GM12878 (cell line): ENCODE results near the gene CHRND. TPM values are rescaled to one million over a fixed set of nuclear protein-coding genes. Genes with fewer than 3 reads are reported as not detected.

ENCODE experiments used
- ATAC-seq: fragments of 200-7000 bp; cut with Tn5 transposase; 3 replicates; pipeline ENCODE4 v1.9.1; 2020; ENCODE audit warnings: mild to moderate bottlenecking, moderate library complexity
- BruUV-seq: library from RNA; stranded (reverse); fragments of 400-500 nt; replicated peaks from 2 replicates; lab custom pipeline; 2021; lab: Mats Ljungman, UMichigan
- CTCF ChIA-PET: fragments of 300-600 bp; sonication (Branson Sonifier 250); formaldehyde crosslinking; extraction: SDS; loops from one replicate; lab custom pipeline; 2021; ENCODE audit warnings: inconsistent platforms; lab: Yijun Ruan, JAX
- POLR2A ChIA-PET: fragments of 350-600 bp; formaldehyde crosslinking; extraction: SDS; loops from one replicate; lab custom pipeline; 2021; ENCODE audit warnings: inconsistent platforms; lab: Charles Lee
- RAD21 ChIA-PET: fragments of 300-600 bp; sonication (Branson Sonifier 250); formaldehyde crosslinking; loops from one replicate; lab custom pipeline; 2023; ENCODE audit warnings: antibody characterized with exemption; ENCODE audit not compliant: unreplicated experiment; lab: Charles Lee
- SMC1A ChIA-PET: fragments of 300-600 bp; sonication (Branson Sonifier 250); formaldehyde crosslinking; loops from one replicate; lab custom pipeline; 2023; ENCODE audit not compliant: unreplicated experiment, uncharacterized antibody; lab: Charles Lee
- DNase-seq: peaks from one replicate; pipeline ENCODE4 v3.0.0-alpha.2; 2011; ENCODE audit warnings: low read depth, low spot score
- FAIRE-seq: peaks from 3 replicates; lab custom pipeline; 2011; peaks lifted over from hg19 to GRCh38; lab: Jason Lieb, UNC
- H2AFZ ChIP-seq: 2 replicates; pipeline ENCODE4 v1.6.0; 2011; ENCODE audit warnings: low read depth, low read length, control low read depth; ENCODE audit not compliant: control insufficient read depth
- H3K27ac ChIP-seq: 2 replicates; pipeline ENCODE4 v1.5.1; 2011; ENCODE audit warnings: control low read depth; ENCODE audit not compliant: control insufficient read depth, insufficient read depth
- H3K27me3 ChIP-seq, 2 experiments: replicated peaks in 1 of 2; 2 replicates each; pipeline versions ENCODE4 v1.6.0 to v1.6.1; 2011; ENCODE audit warnings: low read length in 1 of 2; ENCODE audit not compliant: control insufficient read depth in 2 of 2, insufficient read depth in 2 of 2
- H3K36me3 ChIP-seq, 2 experiments: 2 replicates each; pipeline ENCODE4 v1.5.1; 2011; ENCODE audit warnings: low read length in 1 of 2; ENCODE audit not compliant: control insufficient read depth in 2 of 2, insufficient read depth in 2 of 2
- H3K4me1 ChIP-seq: 2 replicates; pipeline ENCODE4 v1.6.1; 2011; ENCODE audit warnings: mild to moderate bottlenecking, low read length, moderate library complexity, mixed read lengths; ENCODE audit not compliant: control insufficient read depth, insufficient read depth
- H3K4me2 ChIP-seq: 2 replicates; pipeline ENCODE4 v1.6.0; 2011; ENCODE audit warnings: control low read depth; ENCODE audit not compliant: control insufficient read depth, insufficient read depth
- H3K4me3 ChIP-seq: fragments of 200-600 bp; sonication (generic); 2 replicates; pipeline ENCODE4 v1.5.1; 2016
- H3K79me2 ChIP-seq: 2 replicates; pipeline ENCODE4 v1.6.0; 2011; ENCODE audit warnings: low read length; ENCODE audit not compliant: control insufficient read depth, insufficient read depth
- H3K9ac ChIP-seq: 2 replicates; pipeline ENCODE4 v1.8.0; 2011; ENCODE audit warnings: low read length, control low read depth, mixed read lengths; ENCODE audit not compliant: control insufficient read depth, insufficient read depth
- H3K9me3 ChIP-seq: replicated peaks from 3 replicates; pipeline ENCODE4 v1.5.1; 2011; ENCODE audit warnings: mild to moderate bottlenecking, low read length; ENCODE audit not compliant: control insufficient read depth, insufficient read depth
- H4K20me1 ChIP-seq: 2 replicates; pipeline ENCODE4 v1.6.0; 2011; ENCODE audit not compliant: control insufficient read depth, insufficient read depth
- ATF7 ChIP-seq: fragments of 450-650 bp; IDR thresholded peaks from 2 replicates; pipeline ENCODE4 v1.6.1; 2016; ENCODE audit warnings: low read depth, mild to moderate bottlenecking
- CREB1 ChIP-seq: IDR thresholded peaks from 2 replicates; pipeline ENCODE4 v1.6.1; 2012; ENCODE audit warnings: low read depth, mild to moderate bottlenecking, inconsistent platforms
- ETV6 ChIP-seq, 2 experiments: fragments of 450-650 bp in 1 of 2; IDR thresholded peaks in 1 of 2; conservative IDR thresholded peaks in 1 of 2; 2 replicates each; pipeline ENCODE4 v1.6.1; 2014; ENCODE audit warnings: antibody characterized with exemption in 1 of 2, borderline replicate concordance in 1 of 2, low read depth in 1 of 2, mild to moderate bottlenecking in 1 of 2, moderate library complexity in 1 of 2
- FOXK2 ChIP-seq: fragments of 450-650 bp; IDR thresholded peaks from 2 replicates; pipeline ENCODE4 v1.6.1; 2017; ENCODE audit warnings: mild to moderate bottlenecking, moderate library complexity
- HDAC2 ChIP-seq: fragments of 200-600 bp; sonication (generic); IDR thresholded peaks from 2 replicates; pipeline ENCODE4 v1.6.1; 2017
- NFYA ChIP-seq: IDR thresholded peaks from 2 replicates; pipeline ENCODE4 v1.6.1; 2011; ENCODE audit warnings: low read depth, mild to moderate bottlenecking, low read length, improper control_type of control experiment, borderline replicate concordance
- RB1 ChIP-seq: fragments of 450-650 bp; formaldehyde crosslinking; IDR thresholded peaks from 2 replicates; pipeline ENCODE4 v1.6.1; 2017; ENCODE audit warnings: mild to moderate bottlenecking, borderline replicate concordance
- SMC3 ChIP-seq: IDR thresholded peaks from 2 replicates; pipeline ENCODE4 v1.6.1; 2011; ENCODE audit warnings: low read length, improper control_type of control experiment, borderline replicate concordance
- SPI1 ChIP-seq: IDR thresholded peaks from 2 replicates; pipeline ENCODE4 v1.6.1; 2011; ENCODE audit warnings: low read depth, mild to moderate bottlenecking, low read length, moderate library complexity, borderline replicate concordance; ENCODE audit not compliant: insufficient read depth
- STAT3 ChIP-seq: IDR thresholded peaks from 2 replicates; pipeline ENCODE4 v1.6.1; 2011; ENCODE audit warnings: low read depth, low read length, improper control_type of control experiment
- TCF7 ChIP-seq: IDR thresholded peaks from 2 replicates; pipeline ENCODE4 v1.6.1; 2014; ENCODE audit warnings: antibody characterized with exemption, borderline replicate concordance
- ZNF274 ChIP-seq: IDR thresholded peaks from one replicate; pipeline ENCODE4 v1.8.0; 2011; ENCODE audit not compliant: insufficient read length, insufficient read depth
- WGBS: methylation state at CpG from one replicate; pipeline ENCODE4 v1.1.6; 2016; ENCODE audit warnings: low lambda C conversion rate; ENCODE audit not compliant: insufficient replicate concordance, insufficient coverage; ENCODE audit errors: missing lambda C conversion rate; 5-methylcytosine and 5-hydroxymethylcytosine counted together
- in situ Hi-C: fragments of 300-500 bp; cut with MboI; formaldehyde crosslinking; loops from 9 replicates; pipeline ENCODE4 v1.14.3; 2018; ENCODE audit warnings: mixed read lengths
- intact Hi-C: fragments of 100-400 bp; cut with micrococcal nuclease; formaldehyde crosslinking; loops from one replicate; pipeline ENCODE4 v1.14.2; 2022; ENCODE audit not compliant: unreplicated experiment
- polyA plus RNA-seq, 11 experiments: library from polyadenylated mRNA; depleted of rRNA in 4 of 11; unstranded in 6 of 11; stranded (reverse) in 5 of 11; fragments of >200 nt; fragmentation: Nextera tagmentation in 4 of 11; fragmentation: Illumina TruSeq in 1 of 11; extraction: Ambion mirVana in 4 of 11; extraction: Trizol in 1 of 11; gene quantifications; 1 replicate in 1 of 11; 2 replicates in 10 of 11; pipeline versions ENCODE4 v1.2.1 to v1.2.3, GENCODE V29; 2011 to 2016; ENCODE audit warnings: inconsistent platforms in 2 of 11, missing spikeins in 2 of 11, low read depth in 1 of 11
- total RNA-seq, 4 experiments: library from RNA; depleted of rRNA in 3 of 4; stranded (reverse); fragments of >200 nt in 3 of 4; fragmentation: Illumina TruSeq in 1 of 4; extraction: Trizol in 1 of 4; gene quantifications; 2 replicates each; pipeline versions ENCODE4 v1.2.1 to v1.2.3, GENCODE V29; 2013 to 2021
- TF ChIP-seq, protein P1 (sequence below): fragments of 450-650 bp; IDR thresholded peaks from 2 replicates; pipeline ENCODE4 v1.6.1; 2016; ENCODE audit warnings: mild to moderate bottlenecking, moderate library complexity, borderline replicate concordance
- TF ChIP-seq, protein P2 (sequence below): fragments of 450-650 bp; formaldehyde crosslinking; IDR thresholded peaks from 2 replicates; pipeline ENCODE4 v1.4.0; 2020; ENCODE audit warnings: mild to moderate bottlenecking, moderate library complexity
- TF ChIP-seq, protein P3 (sequence below): fragments of 450-650 bp; IDR thresholded peaks from 2 replicates; pipeline ENCODE4 v1.6.1; 2017; ENCODE audit warnings: mild to moderate bottlenecking

The CHRND gene
- total and polyA plus RNA-seq, 10 of the 15 experiments (the other 5 are each of a cell fraction or from before 2014, with no cell fraction given) = not detected

DNA sequence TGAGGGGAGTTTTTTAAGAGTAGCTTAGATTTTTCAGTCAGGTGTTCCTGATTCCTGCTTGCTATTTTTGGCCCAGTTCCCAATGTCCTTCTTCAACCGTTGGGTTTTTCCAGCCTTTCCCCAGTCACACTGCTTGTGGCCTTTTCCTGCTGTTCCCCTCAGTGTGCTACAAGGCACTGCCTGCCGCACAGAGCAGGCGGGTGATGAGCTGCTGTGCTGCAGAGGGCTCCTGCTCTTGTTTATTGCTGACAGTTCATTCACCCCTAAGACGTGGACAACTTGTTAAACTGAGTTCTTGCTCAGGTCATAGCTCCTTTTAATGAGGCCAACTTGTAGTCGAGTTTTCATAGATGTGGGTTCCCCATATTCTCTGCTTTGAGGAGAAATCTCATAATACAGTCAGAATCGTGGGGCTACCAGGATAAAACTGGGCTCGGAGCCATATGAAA, 45.1 kb downstream of the CHRND start:
- FAIRE-seq = no peak
- Histone ChIP-seq H3K79me2 (no peaks in the 10 kb centered on the region), H3K27ac (no peak overlapping the region), H2AFZ (no peak overlapping the region), H3K4me3 (no peak overlapping the region), H3K36me3 (peaks cover 15 to 42% of the 10 kb centered on the region in 2 experiments), H3K4me2 (no peak overlapping the region), H3K9ac (no peak overlapping the region), H3K27me3 (no peaks in the 10 kb centered on the region), H4K20me1 (no peaks in the 10 kb centered on the region), H3K9me3 (no peaks in the 10 kb centered on the region), H3K4me1 (no peaks in the 10 kb centered on the region)
- CTCF ChIA-PET = interaction anchor here (0.8 kb wide), 1 partner anchor 41 kb away, joined by 3 read pairs; no protein-coding TSS in a partner anchor
- SMC1A ChIA-PET = no interaction called here
- in situ Hi-C loops (no loop called here), intact Hi-C loops (no loop called here)
- no peak for ATAC-seq
- 84% methylated on average over 7 of the region's 7 CpGs for WGBS
- BruUV-seq = no TSS peak
- RAD21 ChIA-PET = no interaction called here
- POLR2A ChIA-PET = interaction anchor here (0.9 kb wide), 1 partner anchor 8 kb away, joined by 3 read pairs; no protein-coding TSS in a partner anchor
- no peak for DNase-seq
- TF ChIP-seq, protein P1, sequence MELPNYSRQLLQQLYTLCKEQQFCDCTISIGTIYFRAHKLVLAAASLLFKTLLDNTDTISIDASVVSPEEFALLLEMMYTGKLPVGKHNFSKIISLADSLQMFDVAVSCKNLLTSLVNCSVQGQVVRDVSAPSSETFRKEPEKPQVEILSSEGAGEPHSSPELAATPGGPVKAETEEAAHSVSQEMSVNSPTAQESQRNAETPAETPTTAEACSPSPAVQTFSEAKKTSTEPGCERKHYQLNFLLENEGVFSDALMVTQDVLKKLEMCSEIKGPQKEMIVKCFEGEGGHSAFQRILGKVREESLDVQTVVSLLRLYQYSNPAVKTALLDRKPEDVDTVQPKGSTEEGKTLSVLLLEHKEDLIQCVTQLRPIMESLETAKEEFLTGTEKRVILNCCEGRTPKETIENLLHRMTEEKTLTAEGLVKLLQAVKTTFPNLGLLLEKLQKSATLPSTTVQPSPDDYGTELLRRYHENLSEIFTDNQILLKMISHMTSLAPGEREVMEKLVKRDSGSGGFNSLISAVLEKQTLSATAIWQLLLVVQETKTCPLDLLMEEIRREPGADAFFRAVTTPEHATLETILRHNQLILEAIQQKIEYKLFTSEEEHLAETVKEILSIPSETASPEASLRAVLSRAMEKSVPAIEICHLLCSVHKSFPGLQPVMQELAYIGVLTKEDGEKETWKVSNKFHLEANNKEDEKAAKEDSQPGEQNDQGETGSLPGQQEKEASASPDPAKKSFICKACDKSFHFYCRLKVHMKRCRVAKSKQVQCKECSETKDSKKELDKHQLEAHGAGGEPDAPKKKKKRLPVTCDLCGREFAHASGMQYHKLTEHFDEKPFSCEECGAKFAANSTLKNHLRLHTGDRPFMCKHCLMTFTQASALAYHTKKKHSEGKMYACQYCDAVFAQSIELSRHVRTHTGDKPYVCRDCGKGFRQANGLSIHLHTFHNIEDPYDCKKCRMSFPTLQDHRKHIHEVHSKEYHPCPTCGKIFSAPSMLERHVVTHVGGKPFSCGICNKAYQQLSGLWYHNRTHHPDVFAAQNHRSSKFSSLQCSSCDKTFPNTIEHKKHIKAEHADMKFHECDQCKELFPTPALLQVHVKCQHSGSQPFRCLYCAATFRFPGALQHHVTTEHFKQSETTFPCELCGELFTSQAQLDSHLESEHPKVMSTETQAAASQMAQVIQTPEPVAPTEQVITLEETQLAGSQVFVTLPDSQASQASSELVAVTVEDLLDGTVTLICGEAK = no peak
- TF ChIP-seq STAT3 = no peak
- no peak for TF ChIP-seq FOXK2
- TF ChIP-seq, protein P2, sequence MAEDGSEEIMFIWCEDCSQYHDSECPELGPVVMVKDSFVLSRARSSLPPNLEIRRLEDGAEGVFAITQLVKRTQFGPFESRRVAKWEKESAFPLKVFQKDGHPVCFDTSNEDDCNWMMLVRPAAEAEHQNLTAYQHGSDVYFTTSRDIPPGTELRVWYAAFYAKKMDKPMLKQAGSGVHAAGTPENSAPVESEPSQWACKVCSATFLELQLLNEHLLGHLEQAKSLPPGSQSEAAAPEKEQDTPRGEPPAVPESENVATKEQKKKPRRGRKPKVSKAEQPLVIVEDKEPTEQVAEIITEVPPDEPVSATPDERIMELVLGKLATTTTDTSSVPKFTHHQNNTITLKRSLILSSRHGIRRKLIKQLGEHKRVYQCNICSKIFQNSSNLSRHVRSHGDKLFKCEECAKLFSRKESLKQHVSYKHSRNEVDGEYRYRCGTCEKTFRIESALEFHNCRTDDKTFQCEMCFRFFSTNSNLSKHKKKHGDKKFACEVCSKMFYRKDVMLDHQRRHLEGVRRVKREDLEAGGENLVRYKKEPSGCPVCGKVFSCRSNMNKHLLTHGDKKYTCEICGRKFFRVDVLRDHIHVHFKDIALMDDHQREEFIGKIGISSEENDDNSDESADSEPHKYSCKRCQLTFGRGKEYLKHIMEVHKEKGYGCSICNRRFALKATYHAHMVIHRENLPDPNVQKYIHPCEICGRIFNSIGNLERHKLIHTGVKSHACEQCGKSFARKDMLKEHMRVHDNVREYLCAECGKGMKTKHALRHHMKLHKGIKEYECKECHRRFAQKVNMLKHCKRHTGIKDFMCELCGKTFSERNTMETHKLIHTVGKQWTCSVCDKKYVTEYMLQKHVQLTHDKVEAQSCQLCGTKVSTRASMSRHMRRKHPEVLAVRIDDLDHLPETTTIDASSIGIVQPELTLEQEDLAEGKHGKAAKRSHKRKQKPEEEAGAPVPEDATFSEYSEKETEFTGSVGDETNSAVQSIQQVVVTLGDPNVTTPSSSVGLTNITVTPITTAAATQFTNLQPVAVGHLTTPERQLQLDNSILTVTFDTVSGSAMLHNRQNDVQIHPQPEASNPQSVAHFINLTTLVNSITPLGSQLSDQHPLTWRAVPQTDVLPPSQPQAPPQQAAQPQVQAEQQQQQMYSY (CRISPR knock-in tag) = no peak
- TF ChIP-seq ZNF274 = no peak
- TF ChIP-seq TCF7 = no peak
- no peak for TF ChIP-seq HDAC2
- TF ChIP-seq SMC3 = no peak
- no peak for TF ChIP-seq SPI1
- no peak for TF ChIP-seq ATF7
- no peak for TF ChIP-seq NFYA
- no peak for TF ChIP-seq RB1
- TF ChIP-seq, protein P3, sequence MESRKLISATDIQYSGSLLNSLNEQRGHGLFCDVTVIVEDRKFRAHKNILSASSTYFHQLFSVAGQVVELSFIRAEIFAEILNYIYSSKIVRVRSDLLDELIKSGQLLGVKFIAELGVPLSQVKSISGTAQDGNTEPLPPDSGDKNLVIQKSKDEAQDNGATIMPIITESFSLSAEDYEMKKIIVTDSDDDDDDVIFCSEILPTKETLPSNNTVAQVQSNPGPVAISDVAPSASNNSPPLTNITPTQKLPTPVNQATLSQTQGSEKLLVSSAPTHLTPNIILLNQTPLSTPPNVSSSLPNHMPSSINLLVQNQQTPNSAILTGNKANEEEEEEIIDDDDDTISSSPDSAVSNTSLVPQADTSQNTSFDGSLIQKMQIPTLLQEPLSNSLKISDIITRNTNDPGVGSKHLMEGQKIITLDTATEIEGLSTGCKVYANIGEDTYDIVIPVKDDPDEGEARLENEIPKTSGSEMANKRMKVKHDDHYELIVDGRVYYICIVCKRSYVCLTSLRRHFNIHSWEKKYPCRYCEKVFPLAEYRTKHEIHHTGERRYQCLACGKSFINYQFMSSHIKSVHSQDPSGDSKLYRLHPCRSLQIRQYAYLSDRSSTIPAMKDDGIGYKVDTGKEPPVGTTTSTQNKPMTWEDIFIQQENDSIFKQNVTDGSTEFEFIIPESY = no peak
- no peak for TF ChIP-seq CREB1
- no peak for TF ChIP-seq ETV6 (conservative IDR thresholded peaks at IDR 0.05 in 1 of 2, IDR thresholded peaks at IDR 0.05 in 1 of 2; ENCODE audit: borderline replicate concordance in 1 of 2, low read depth in 1 of 2)
